ENCODE results near the gene TLE6.

DNA sequence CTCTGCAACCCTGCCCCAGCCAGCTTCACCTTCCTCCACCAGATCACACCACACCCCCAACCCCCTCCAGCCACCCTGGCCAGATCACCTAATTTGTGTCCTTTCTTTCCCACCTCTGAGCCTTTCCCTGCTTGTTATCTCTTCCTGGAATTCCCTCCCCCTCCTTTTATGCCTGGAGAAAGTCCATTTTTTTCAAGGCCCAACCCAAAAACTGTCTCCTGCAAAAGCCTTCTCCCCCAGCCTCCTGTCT is 57.0 kb downstream of the TLE6 start:
- TF ChIP-seq, protein P1, sequence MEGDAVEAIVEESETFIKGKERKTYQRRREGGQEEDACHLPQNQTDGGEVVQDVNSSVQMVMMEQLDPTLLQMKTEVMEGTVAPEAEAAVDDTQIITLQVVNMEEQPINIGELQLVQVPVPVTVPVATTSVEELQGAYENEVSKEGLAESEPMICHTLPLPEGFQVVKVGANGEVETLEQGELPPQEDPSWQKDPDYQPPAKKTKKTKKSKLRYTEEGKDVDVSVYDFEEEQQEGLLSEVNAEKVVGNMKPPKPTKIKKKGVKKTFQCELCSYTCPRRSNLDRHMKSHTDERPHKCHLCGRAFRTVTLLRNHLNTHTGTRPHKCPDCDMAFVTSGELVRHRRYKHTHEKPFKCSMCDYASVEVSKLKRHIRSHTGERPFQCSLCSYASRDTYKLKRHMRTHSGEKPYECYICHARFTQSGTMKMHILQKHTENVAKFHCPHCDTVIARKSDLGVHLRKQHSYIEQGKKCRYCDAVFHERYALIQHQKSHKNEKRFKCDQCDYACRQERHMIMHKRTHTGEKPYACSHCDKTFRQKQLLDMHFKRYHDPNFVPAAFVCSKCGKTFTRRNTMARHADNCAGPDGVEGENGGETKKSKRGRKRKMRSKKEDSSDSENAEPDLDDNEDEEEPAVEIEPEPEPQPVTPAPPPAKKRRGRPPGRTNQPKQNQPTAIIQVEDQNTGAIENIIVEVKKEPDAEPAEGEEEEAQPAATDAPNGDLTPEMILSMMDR (IDR thresholded peaks at IDR 0.05; ENCODE audit: insufficient read depth, low read length), result no peak
- TF ChIP-seq GABPA (IDR thresholded peaks at IDR 0.05; ENCODE audit: low read depth) (no peak), SPI1 (IDR thresholded peaks at IDR 0.05; ENCODE audit: borderline replicate concordance, low read depth) (no peak), POLR2AphosphoS5 (IDR thresholded peaks at IDR 0.05; ENCODE audit: low read depth) (no peak)
- TF ChIP-seq, protein P2, sequence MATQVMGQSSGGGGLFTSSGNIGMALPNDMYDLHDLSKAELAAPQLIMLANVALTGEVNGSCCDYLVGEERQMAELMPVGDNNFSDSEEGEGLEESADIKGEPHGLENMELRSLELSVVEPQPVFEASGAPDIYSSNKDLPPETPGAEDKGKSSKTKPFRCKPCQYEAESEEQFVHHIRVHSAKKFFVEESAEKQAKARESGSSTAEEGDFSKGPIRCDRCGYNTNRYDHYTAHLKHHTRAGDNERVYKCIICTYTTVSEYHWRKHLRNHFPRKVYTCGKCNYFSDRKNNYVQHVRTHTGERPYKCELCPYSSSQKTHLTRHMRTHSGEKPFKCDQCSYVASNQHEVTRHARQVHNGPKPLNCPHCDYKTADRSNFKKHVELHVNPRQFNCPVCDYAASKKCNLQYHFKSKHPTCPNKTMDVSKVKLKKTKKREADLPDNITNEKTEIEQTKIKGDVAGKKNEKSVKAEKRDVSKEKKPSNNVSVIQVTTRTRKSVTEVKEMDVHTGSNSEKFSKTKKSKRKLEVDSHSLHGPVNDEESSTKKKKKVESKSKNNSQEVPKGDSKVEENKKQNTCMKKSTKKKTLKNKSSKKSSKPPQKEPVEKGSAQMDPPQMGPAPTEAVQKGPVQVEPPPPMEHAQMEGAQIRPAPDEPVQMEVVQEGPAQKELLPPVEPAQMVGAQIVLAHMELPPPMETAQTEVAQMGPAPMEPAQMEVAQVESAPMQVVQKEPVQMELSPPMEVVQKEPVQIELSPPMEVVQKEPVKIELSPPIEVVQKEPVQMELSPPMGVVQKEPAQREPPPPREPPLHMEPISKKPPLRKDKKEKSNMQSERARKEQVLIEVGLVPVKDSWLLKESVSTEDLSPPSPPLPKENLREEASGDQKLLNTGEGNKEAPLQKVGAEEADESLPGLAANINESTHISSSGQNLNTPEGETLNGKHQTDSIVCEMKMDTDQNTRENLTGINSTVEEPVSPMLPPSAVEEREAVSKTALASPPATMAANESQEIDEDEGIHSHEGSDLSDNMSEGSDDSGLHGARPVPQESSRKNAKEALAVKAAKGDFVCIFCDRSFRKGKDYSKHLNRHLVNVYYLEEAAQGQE (IDR thresholded peaks at IDR 0.05; ENCODE audit: insufficient replicate concordance, low read depth), result no peak
